Common myeloid progenitor, CD34-positive (primary cell): Measurements from ENCODE around the gene ADAMTSL5.
"Not testable (repeated sequence)": the region's sequence is repeated elsewhere in the genome, so short reads cannot be mapped to it uniquely, and the experiment has no call there.

Experiments used
- CTCF ChIA-PET: fragments of 350-600 bp; sonication (Branson Sonifier 250); formaldehyde crosslinking; loops from one replicate; lab custom pipeline; 2021; ENCODE audit warnings: antibody characterized with exemption; lab: Charles Lee
- POLR2A ChIA-PET: fragments of 350-600 bp; sonication (Branson Sonifier 250); formaldehyde crosslinking; loops from one replicate; lab custom pipeline; 2021; ENCODE audit warnings: antibody characterized with exemption; lab: Charles Lee
- DNase-seq, 3 donors: peaks; one replicate each; pipeline versions ENCODE4 v3.0.0 to v3.0.0-alpha.2; 2013
- H3K27ac ChIP-seq, 2 experiments: 1 replicate in 1 of 2; 2 replicates in 1 of 2; pipeline ENCODE4 v1.7.0; 2013; ENCODE audit warnings: inconsistent platforms in 2 of 2, low read length in 2 of 2, mild to moderate bottlenecking in 2 of 2, low read depth in 1 of 2, moderate library complexity in 1 of 2; ENCODE audit not compliant: severe bottlenecking in 2 of 2, insufficient read depth in 1 of 2, poor library complexity in 1 of 2
- H3K27me3 ChIP-seq, 5 experiments: replicated peaks in 2 of 5; 1 replicate in 3 of 5; 2 replicates in 2 of 5; pipeline versions ENCODE4 v1.6.1 to v1.7.0; 2013; ENCODE audit warnings: low read length in 4 of 5, mild to moderate bottlenecking in 2 of 5, moderate library complexity in 2 of 5, inconsistent platforms in 1 of 5; ENCODE audit not compliant: insufficient read depth in 5 of 5, control insufficient read depth in 4 of 5
- H3K36me3 ChIP-seq, 4 experiments: 1 replicate in 2 of 4; 2 replicates in 2 of 4; pipeline versions ENCODE4 v1.6.1 to v1.7.0; 2013; ENCODE audit warnings: low read length in 3 of 4, control low read depth in 1 of 4, mild to moderate bottlenecking in 1 of 4; ENCODE audit not compliant: control insufficient read depth in 4 of 4, insufficient read depth in 4 of 4
- H3K4me1 ChIP-seq, 4 experiments: 1 replicate in 3 of 4; 2 replicates in 1 of 4; pipeline versions ENCODE4 v1.6.1 to v1.7.1; 2013; ENCODE audit warnings: low read length in 3 of 4, mild to moderate bottlenecking in 3 of 4, control low read depth in 1 of 4, inconsistent platforms in 1 of 4, moderate library complexity in 1 of 4; ENCODE audit not compliant: control insufficient read depth in 4 of 4, insufficient read depth in 4 of 4; ENCODE audit errors: control extremely low read depth in 1 of 4
- H3K4me3 ChIP-seq, 7 experiments: 1 replicate in 4 of 7; 2 replicates in 3 of 7; pipeline versions ENCODE4 v1.5.1 to v1.7.0; 2013; ENCODE audit warnings: mild to moderate bottlenecking in 7 of 7, low read length in 6 of 7, moderate library complexity in 6 of 7, inconsistent platforms in 2 of 7, low read depth in 2 of 7, control low read depth in 1 of 7; ENCODE audit not compliant: insufficient read depth in 4 of 7, control insufficient read depth in 1 of 7; ENCODE audit errors: extremely low read depth in 1 of 7
- H3K9me3 ChIP-seq, 5 experiments: 1 replicate in 4 of 5; 2 replicates in 1 of 5; pipeline versions ENCODE4 v1.6.1 to v1.7.1; 2013; ENCODE audit warnings: low read length in 4 of 5, mild to moderate bottlenecking in 2 of 5, inconsistent platforms in 1 of 5, low read depth in 1 of 5, moderate library complexity in 1 of 5; ENCODE audit not compliant: control insufficient read depth in 4 of 5, insufficient read depth in 2 of 5; ENCODE audit errors: control extremely low read depth in 1 of 5
- WGBS: methylation state at CpG from one replicate; pipeline ENCODE4 v1.1.5; 2013; ENCODE audit not compliant: insufficient coverage; 5-methylcytosine and 5-hydroxymethylcytosine counted together

The ADAMTSL5 gene

GRCh38 chr19:1554968-1555367, 42.1 kb upstream of the ADAMTSL5 start:
- no peaks in the 10 kb centered on the region for H3K4me1 ChIP-seq
- H3K27ac ChIP-seq, result no peak overlapping the region
- H3K36me3 ChIP-seq, result no peaks in the 10 kb centered on the region
- ChIA-PET POLR2A (no interaction called here), CTCF (no interaction called here)
- no peaks in the 10 kb centered on the region for H3K9me3 ChIP-seq
- no peaks in the 10 kb centered on the region for H3K27me3 ChIP-seq
- H3K4me3 ChIP-seq, result no peak overlapping the region
- no peak for DNase-seq
- 98% methylated on average over 24 of the region's 24 CpGs for WGBS

GRCh38 chr19:1553415-1553814, 40.6 kb upstream of the ADAMTSL5 start:
- Histone ChIP-seq H3K36me3 (no peaks in the 10 kb centered on the region), H3K9me3 (no peaks in the 10 kb centered on the region), H3K27me3 (peaks cover 0 to 6% (median 0%) of the 10 kb centered on the region in 5 experiments), H3K4me1 (no peaks in the 10 kb centered on the region), H3K4me3 (no peak overlapping the region), H3K27ac (no peak overlapping the region)
- CTCF ChIA-PET, result no interaction called here
- no peak for DNase-seq
- POLR2A ChIA-PET, result no interaction called here
- WGBS, result 97% methylated on average over 8 of the region's 10 CpGs

GRCh38 chr19:1551068-1552040, 38.5 kb upstream of the ADAMTSL5 start:
- Histone ChIP-seq H3K9me3 (no peaks in the 10 kb centered on the region), H3K27ac (no peak overlapping the region), H3K36me3 (no peaks in the 10 kb centered on the region), H3K4me1 (no peaks in the 10 kb centered on the region), H3K4me3 (no peak overlapping the region), H3K27me3 (peaks cover 0 to 9% (median 3%) of the 10 kb centered on the region in 5 experiments)
- DNase-seq, result no peak
- WGBS, result 91% methylated on average over 9 of the region's 17 CpGs
- ChIA-PET POLR2A (interaction anchor here (0.6 kb wide), 1 partner anchor 28 kb away, joined by 4 read pairs; no protein-coding TSS in a partner anchor), CTCF (interaction anchor here (0.9 to 1.8 kb wide), 5 partner anchors 9 to 98 kb away, joined by 3 to 4 read pairs (median 3); no protein-coding TSS in a partner anchor)

- no peaks in the 10 kb centered on the region for H3K36me3 ChIP-seq
- POLR2A ChIA-PET, result no interaction called here
- no peak overlapping the region for H3K27ac ChIP-seq
- H3K9me3 ChIP-seq, result no peaks in the 10 kb centered on the region
- peaks cover 0 to 16% (median 3%) of the 10 kb centered on the region in 5 experiments for H3K27me3 ChIP-seq
- CTCF ChIA-PET, result interaction anchor here (1.6 kb wide), 1 partner anchor 38 kb away, joined by 3 read pairs; no protein-coding TSS in a partner anchor
- no peak overlapping the region for H3K4me3 ChIP-seq
- H3K4me1 ChIP-seq, result no peaks in the 10 kb centered on the region
- 88% methylated on average over 3 of the region's 4 CpGs for whole genome bisulfite sequencing
- DNase-seq, result no peak
Measured at GRCh38 chr19:1549332-1549945, 36.6 kb upstream of the ADAMTSL5 start.

GRCh38 chr19:1540365-1540925, 27.6 kb upstream of the ADAMTSL5 start:
- Histone ChIP-seq H3K27ac (no peak overlapping the region), H3K9me3 (no peaks in the 10 kb centered on the region), H3K4me1 (no peaks in the 10 kb centered on the region), H3K4me3 (no peak overlapping the region), H3K36me3 (no peaks in the 10 kb centered on the region), H3K27me3 (peaks cover 4 to 53% (median 8%) of the 10 kb centered on the region in 5 experiments)
- 43% methylated on average over 16 of the region's 17 CpGs for WGBS
- CTCF ChIA-PET, result no interaction called here
- POLR2A ChIA-PET, result no interaction called here
- no peak for DNase-seq

- H3K4me3 ChIP-seq, H3K4me1 ChIP-seq, DNase-seq, H3K27ac ChIP-seq, POLR2A ChIA-PET, H3K9me3 ChIP-seq, H3K36me3 ChIP-seq, CTCF ChIA-PET: not testable (repeated sequence)
- H3K27me3 ChIP-seq, result peaks cover 4 to 56% (median 8%) of the 10 kb centered on the region in 5 experiments
- 91% methylated on average over 5 of the region's 11 CpGs for WGBS
Measured at GRCh38 chr19:1539749-1540148, 26.9 kb upstream of the ADAMTSL5 start.
